HG03196 (cell line): ENCODE data around the gene ROBO1.
"Not testable (repeated sequence)": the region's sequence is repeated elsewhere in the genome, so short reads cannot be mapped to it uniquely, and the experiment has no call there.

ENCODE experiments used
- ATAC-seq: cut with Tn5 transposase; IDR thresholded peaks from one replicate; pipeline ENCODE4 v1.9.1; 2021; ENCODE audit not compliant: unreplicated experiment

ROBO1 gene

GRCh38 chr3:79383402-79384012 is 384.3 kb downstream of the ROBO1 start:
- ATAC-seq, result no peak

- ATAC-seq, result no peak
Measured at GRCh38 chr3:79380581-79380980, 387.2 kb downstream of the ROBO1 start.

GRCh38 chr3:79378064-79378463 is 389.7 kb downstream of the ROBO1 start:
- ATAC-seq, result no peak

DNA sequence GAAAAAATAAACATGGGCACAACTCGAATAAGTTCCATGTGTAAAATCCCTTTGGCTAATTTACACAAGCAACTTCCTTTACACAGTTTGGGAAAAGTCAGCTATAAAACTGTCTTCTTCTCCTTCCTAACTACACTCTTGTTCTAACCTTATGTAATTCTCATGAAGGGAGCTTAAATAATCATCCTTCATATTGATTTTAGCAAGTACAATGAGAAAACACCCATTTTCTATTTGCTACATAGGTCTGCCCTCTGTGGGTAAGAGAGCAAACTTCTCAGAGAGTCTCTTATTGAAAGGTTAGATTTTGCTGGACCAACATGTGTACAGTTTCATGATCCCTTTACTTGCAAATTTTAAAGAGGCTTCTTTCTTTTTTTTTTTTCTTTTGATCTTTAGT is 398.5 kb downstream of the ROBO1 start:
- no peak for ATAC-seq

DNA sequence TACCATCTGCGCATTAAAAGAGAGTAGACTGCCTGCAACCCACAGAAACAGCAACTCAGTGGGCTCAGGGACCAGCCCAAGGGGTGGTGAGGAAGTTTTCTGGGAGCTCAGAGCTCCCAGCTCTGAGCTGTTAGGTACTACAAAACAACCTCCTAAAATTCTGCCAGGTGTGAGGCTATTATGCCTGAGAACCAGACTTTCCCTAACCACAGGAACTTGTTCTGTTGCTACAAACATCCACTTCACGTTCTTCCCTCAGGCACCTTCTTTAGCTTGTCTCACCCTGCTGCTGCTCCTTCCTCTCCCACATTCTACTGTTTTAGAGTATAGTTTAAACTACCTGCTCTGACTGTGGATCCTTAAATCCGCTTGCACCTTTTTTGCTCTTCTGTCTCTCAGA is 399.4 kb downstream of the ROBO1 start:
- ATAC-seq, result no peak

DNA sequence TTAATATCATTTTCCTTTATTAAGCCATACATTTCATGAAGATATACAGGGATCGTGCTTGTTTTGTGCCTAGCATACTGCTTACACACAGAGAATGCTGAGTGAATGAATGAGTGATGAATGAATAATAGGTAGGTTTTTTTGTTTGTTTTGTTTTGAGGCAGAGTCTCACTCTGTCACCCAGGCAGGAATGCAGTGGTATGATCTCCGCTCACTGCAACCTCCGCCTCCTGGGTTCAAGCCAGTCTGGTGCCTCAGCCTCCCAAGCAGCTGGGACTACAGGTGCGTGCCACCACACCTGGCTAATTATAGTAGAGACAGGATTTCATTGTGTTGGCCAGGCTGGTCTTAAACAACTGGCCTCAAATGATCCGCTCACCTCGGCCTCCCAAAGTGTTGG is 400.0 kb downstream of the ROBO1 start:
- no peak for ATAC-seq

GRCh38 chr3:79367066-79367465 is 400.7 kb downstream of the ROBO1 start:
- ATAC-seq, result no peak

GRCh38 chr3:79366414-79366813 is 401.4 kb downstream of the ROBO1 start:
- no peak for ATAC-seq

DNA sequence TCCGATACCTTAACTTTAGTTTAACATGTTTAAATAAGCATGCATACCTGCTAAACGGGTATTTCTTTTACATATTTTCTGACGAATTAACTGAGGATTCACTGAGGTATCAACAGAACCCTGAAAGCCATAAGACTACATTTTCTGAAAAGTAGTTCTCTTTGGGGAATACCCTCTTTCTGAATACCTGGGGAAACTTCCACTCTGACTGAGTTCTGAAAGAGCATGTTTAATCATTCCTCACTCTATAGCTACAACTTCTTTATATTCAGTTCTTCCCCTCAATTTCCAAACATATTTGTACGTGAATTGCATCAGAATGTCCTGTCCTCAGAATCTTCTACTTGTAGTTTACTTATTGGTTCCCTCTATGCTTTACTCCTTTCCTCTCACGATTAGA is 403.0 kb downstream of the ROBO1 start:
- ATAC-seq, result no peak

- no peak for ATAC-seq
Measured at GRCh38 chr3:79362571-79363270, 405.1 kb downstream of the ROBO1 start.

- ATAC-seq, result no peak
Measured at GRCh38 chr3:79361748-79362378, 405.9 kb downstream of the ROBO1 start.

- no peak for ATAC-seq
Measured at GRCh38 chr3:79358327-79358726, 409.5 kb downstream of the ROBO1 start.

DNA sequence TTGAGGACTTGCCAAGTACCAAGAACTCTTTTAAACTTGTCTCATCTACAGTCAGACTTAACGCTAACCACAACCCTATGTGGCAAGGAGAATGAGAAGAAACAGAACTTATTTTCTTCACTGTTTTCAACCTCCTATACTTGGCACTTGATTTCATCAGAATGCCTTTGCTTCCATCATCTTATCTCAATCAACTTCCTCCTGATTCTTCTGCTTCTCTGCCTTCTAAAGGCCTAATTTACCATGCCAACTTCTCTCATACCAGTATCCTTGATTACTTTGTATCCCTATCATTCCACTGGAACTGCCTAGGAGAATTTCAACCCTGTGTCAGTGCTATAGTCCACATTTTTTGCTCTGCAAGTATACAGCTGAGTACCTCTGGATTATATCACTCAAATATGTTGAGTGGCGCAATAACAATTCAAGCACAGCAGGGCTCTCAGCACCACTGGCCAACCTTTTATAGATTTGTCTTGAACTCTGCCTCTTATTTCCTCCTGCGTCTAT is 413.6 kb downstream of the ROBO1 start:
- no peak for ATAC-seq

DNA sequence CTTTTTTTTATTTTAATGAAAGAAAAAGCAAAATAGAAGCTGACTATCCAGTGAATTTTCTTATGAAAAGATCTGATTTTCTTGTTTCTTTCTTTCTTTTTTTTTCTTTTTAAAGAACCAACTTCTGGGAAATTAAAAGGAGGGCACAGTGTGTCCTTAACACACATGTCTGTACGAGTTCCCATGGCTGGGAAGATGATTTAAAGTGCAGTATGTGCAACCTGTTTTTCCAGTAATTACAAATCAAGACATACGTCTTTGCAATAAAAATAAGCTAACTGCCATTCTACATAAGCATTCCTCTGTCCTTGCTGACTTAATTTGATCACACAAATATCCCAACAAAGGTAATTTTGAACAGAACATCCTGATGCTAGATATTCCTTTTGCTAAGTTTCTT is 416.1 kb downstream of the ROBO1 start:
- no peak for ATAC-seq

DNA sequence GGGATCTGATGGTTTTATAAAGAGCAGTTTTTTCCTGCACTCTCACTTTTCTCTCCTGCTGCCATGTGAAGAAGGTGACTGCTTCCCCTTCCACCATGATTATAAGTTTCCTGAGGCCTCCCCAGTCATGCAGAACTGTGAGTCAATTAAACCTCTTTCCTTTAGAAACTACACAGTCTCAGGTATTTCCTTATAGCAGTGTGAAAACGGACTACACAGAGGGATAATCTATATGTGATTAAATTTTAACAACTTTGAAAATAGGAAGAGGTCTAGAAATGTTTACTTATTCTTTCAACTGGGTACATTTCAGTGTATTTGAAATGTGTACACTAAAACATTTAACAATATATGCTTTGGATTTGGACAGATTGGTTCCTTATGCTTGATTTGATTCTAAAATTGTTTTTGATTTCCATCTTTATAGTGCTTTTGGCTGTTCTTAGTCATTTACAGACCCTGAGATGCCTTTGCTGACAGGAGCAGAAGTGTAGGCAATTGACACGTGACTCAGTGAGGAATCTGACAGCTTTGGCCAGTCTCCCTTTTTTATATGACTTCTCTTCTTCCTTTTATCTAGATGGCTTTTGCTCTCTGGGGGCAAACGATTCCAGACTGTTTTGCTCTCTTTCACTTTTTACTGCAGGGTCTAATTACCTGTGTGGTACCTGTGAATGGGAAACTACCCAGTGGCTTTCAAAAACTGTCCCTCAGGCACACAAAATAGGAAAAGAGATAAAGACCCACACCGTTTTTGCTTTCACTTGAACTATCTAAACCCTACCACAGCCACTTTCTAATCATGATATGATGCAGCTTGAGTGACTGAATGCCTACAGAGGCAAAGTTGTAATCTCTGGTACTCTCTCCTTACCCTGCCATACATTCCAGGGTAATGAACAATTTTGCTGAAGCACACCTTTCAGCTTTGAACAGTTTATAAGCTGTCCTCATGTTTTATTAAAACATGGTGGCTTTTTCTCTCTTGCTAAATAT is 422.6 kb downstream of the ROBO1 start:
- ATAC-seq, result no peak

- ATAC-seq, result no peak
Measured at GRCh38 chr3:79341961-79342360, 425.8 kb downstream of the ROBO1 start.

DNA sequence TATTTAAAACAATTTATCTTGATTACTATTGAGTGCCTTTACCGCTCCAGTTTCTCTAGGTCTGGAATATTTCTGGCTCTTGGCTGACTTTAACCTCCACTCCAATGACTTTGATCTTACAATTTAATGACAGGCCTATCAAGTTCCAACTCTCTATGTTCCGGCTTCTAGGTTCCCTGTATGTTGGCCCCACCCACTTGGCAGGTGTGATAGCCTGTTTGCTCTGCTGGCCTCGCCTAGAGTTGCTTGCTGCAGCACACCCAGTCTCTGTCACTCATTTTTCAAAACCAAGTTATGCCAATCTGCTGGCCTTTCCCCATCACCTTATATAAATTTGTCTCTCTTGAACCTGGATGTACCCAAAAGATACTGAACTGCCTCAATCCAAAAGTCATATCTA is 428.0 kb downstream of the ROBO1 start:
- ATAC-seq, result no peak

DNA sequence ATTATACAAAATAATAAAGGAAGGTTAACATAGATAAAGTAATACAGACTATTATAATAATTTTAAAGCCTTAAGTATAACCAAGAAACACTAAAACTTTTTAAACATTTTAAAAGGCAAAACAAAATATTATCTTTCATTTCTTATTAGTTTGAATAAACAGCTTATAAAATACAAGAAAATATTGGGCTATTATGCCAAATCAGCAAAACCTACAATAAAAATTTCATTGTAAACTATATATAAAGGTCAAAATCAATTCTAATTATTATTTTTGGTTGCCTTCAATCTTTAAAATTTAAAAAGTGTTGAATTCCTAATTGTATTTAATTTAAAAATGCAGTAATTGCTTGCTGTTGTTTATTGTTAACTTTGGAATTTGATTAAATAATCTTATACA is 430.0 kb downstream of the ROBO1 start:
- no peak for ATAC-seq

DNA sequence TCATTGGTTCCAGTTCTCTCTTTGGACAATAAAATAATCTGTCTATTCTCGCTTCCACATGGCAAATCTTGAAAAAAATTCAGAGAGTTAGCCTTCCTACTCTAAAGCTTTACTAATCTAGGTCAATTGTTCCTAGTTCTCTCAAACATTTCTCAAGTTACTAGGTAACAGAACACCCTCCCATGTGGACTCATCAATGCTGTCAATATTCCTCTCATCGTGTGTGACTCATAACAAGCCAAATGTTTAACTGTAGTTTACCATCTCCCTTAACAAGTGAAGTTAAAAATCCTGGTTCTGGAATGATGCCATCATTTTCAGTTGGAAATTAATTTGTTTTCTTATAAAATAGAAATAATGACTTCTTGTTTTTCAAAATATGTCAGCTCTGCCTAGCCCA is 438.6 kb downstream of the ROBO1 start:
- ATAC-seq, result no peak

DNA sequence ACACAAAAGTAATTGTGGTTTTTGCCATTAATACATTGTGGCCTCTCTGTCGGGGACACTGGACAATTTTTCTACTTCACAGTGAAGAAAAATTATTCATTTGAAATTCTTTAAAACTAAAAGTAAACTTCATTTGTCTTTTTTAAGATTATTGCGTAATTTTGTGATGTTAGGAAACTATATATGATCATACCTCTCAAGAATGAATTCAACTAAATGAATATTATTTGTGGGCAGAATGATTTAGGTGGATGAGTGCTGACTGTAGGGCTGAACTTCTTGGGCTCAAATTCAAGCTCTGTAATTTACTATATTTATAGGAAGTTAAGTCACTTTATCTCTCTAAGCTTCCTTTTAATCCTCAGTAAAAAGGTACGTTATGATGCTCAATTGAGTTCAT is 441.2 kb downstream of the ROBO1 start:
- ATAC-seq, result no peak

DNA sequence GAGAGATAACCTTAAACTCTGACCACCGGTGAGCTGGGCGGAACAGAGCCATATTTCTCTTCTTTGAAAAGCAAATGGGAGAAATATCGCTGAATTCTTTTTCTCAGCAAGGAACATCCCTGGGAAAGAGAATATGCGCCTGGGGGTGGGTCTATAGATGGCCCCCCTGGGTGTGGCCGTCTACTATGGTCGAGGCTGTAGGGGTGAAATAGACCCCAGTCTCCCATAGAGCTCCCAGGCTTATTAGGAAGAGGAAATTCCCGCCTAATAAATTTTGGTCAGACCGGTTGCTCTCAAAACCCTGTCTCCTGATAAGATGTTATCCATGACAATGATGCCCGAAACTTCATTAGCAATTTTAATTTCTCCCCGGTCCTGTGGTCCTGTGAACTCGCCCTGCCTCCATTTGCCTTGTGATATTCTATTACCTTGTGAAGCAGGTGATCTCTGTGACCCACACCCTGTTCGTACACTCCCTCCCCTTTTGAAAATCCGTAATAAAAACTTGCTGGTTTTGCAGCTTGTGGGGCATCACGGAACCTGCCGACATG is 441.9 kb downstream of the ROBO1 start:
- not testable (repeated sequence) for ATAC-seq
